OCI-LY3 (cell line): ENCODE measurements around the gene S1PR1.

Source experiments
- H2AFZ ChIP-seq: fragments of 200-600, 300-600 bp; shearing (Covaris generic); 2 replicates; pipeline ENCODE4 v1.6.0; 2014; ENCODE audit warnings: antibody characterized with exemption, low read depth, low read length
- H3K27ac ChIP-seq: fragments of 200-600, 300-600 bp; sonication (generic); 2 replicates; pipeline ENCODE4 v1.5.1; 2014; ENCODE audit warnings: mild to moderate bottlenecking, low read length, moderate library complexity, mixed read lengths
- H3K27me3 ChIP-seq: fragments of 200-600, 300-600 bp; sonication (generic); 2 replicates; pipeline ENCODE4 v1.6.1; 2014; ENCODE audit warnings: low read depth, low read length, mixed read lengths
- H3K36me3 ChIP-seq: fragments of 200-600, 300-600 bp; sonication (generic); replicated peaks from 2 replicates; pipeline ENCODE3; 2014; ENCODE audit warnings: low read depth, low read length, mixed read lengths
- H3K4me1 ChIP-seq: fragments of 300-600, 200-600 bp; sonication (generic); 2 replicates; pipeline ENCODE4 v1.6.1; 2014; ENCODE audit warnings: low read length, mixed read lengths
- H3K4me2 ChIP-seq: fragments of 200-600, 300-600 bp; sonication (generic); 2 replicates; pipeline ENCODE4 v1.6.1; 2014; ENCODE audit warnings: low read length, mixed read lengths
- H3K4me3 ChIP-seq: fragments of 300-600, 200-600 bp; sonication (generic); 2 replicates; pipeline ENCODE4 v1.5.1; 2014; ENCODE audit warnings: antibody characterized with exemption, mild to moderate bottlenecking, low read length, moderate library complexity
- H3K79me2 ChIP-seq: fragments of 300-600, 200-600 bp; shearing (Covaris generic); 2 replicates; pipeline ENCODE4 v1.6.1; 2014; ENCODE audit warnings: mild to moderate bottlenecking, low read length, mixed read lengths
- H3K9ac ChIP-seq: fragments of 300-600, 200-600 bp; shearing (Covaris generic); 2 replicates; pipeline ENCODE4 v1.6.0; 2014; ENCODE audit warnings: mild to moderate bottlenecking, low read length, moderate library complexity
- H3K9me3 ChIP-seq: fragments of 200-600, 300-600 bp; shearing (Covaris generic); 2 replicates; pipeline ENCODE4 v1.6.1; 2014; ENCODE audit warnings: low read length, mixed read lengths; ENCODE audit not compliant: insufficient read depth
- H4K20me1 ChIP-seq: fragments of 200-600, 300-600 bp; sonication (generic); 2 replicates; pipeline ENCODE4 v1.6.1; 2016; ENCODE audit warnings: low read length, mixed read lengths; ENCODE audit not compliant: insufficient read depth
- EZH2phosphoT487 ChIP-seq: fragments of 200-600 bp; shearing (Covaris generic); IDR thresholded peaks from 2 replicates; pipeline ENCODE4 v1.6.1; 2018; ENCODE audit warnings: antibody characterized with exemption, mixed run types, low read depth
- TF ChIP-seq, protein P1 (sequence below): fragments of 200-600, 300-600 bp; sonication (generic); IDR thresholded peaks from 2 replicates; pipeline ENCODE4 v1.5.1; 2014; ENCODE audit warnings: antibody characterized with exemption, low read length, low read depth

S1PR1 gene

DNA sequence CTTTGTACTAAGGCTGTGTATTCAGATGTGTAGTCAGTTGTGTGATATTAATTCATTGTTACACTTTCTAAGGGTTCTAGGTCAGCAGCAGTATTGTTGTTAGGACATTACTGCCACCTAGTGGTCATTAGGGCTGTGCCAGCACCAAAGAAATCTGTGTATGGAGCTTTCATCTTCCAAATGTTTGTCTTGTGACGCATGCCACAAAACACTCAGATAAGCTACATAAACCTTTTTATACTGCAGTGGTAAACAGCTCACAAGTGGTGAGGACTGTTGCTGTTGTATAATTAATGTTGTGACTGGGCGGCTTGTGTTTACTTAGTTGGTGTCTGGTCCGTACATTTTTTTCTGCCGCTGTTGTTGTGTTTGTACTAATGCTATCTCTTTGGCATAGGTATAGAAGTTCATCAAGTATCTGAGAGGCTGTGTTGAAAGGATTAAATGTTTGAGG lies 51.7 kb downstream of the S1PR1 start:
- Histone ChIP-seq H3K36me3 (no peaks in the 10 kb centered on the region), H3K79me2 (no peaks in the 10 kb centered on the region), H3K9ac (no peak overlapping the region), H3K27ac (no peak overlapping the region), H2AFZ (no peak overlapping the region), H3K4me2 (no peak overlapping the region), H3K27me3 (peaks cover 21% of the 10 kb centered on the region), H4K20me1 (no peaks in the 10 kb centered on the region), H3K4me1 (peaks cover 31% of the 10 kb centered on the region), H3K9me3 (no peaks in the 10 kb centered on the region), H3K4me3 (no peak overlapping the region)
- TF ChIP-seq EZH2phosphoT487 = no peak
- TF ChIP-seq, protein P1, sequence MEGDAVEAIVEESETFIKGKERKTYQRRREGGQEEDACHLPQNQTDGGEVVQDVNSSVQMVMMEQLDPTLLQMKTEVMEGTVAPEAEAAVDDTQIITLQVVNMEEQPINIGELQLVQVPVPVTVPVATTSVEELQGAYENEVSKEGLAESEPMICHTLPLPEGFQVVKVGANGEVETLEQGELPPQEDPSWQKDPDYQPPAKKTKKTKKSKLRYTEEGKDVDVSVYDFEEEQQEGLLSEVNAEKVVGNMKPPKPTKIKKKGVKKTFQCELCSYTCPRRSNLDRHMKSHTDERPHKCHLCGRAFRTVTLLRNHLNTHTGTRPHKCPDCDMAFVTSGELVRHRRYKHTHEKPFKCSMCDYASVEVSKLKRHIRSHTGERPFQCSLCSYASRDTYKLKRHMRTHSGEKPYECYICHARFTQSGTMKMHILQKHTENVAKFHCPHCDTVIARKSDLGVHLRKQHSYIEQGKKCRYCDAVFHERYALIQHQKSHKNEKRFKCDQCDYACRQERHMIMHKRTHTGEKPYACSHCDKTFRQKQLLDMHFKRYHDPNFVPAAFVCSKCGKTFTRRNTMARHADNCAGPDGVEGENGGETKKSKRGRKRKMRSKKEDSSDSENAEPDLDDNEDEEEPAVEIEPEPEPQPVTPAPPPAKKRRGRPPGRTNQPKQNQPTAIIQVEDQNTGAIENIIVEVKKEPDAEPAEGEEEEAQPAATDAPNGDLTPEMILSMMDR = peak; percentile 85

DNA sequence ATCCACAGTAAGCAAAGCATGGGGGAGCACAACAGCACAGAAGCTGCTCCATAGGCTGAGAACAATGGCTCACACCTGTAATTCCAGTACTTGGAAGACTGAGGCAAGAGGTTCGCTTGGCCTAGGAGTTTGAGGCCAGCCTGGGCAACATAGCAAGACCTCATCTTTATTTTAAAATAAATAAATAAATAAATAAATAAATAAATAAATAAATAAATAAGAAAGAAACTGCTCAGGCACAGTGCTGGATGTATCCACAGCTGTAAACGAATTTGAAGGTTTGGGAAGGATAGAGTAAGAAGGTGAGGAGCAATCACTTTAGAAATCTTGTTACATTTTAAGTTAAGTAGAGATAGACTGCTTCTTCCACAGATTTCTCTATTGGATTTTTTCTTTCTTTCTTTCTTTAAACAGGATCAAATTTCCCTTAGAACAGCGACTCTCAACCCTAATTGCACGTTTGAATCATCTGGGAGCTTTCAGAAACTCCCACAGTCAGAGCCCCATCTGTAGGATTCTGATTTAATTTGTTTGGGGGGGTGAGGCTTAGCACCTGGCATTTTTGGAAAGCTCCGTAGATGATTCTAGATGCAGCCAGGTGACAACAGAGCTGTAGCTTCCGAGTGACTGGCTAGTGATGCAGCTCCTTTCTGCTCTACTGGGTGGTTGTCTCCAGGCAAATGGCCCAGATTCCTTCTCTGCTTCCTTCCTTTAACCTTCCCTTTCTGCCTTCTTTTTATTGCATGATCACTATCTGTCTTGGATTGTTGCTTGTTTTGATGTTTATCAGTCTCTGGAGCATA lies 53.5 kb downstream of the S1PR1 start:
- Histone ChIP-seq H3K27ac (no peak overlapping the region), H3K4me1 (peaks cover 39% of the 10 kb centered on the region), H3K9ac (no peak overlapping the region), H3K4me2 (peak overlapping the region; percentile 57; the same call in 1 of the 2 replicates), H3K79me2 (no peaks in the 10 kb centered on the region), H3K27me3 (peaks cover 26% of the 10 kb centered on the region), H3K4me3 (no peak overlapping the region), H3K9me3 (no peaks in the 10 kb centered on the region), H2AFZ (no peak overlapping the region), H4K20me1 (no peaks in the 10 kb centered on the region), H3K36me3 (no peaks in the 10 kb centered on the region)
- TF ChIP-seq, protein P1 = no peak
- TF ChIP-seq EZH2phosphoT487 = no peak
